Neural cell (in vitro differentiated cells): Measurements from ENCODE around the gene DIPK1C.

Experiments
- EP300 ChIP-seq: fragments of 450-650 bp; conservative IDR thresholded peaks from 2 replicates; pipeline ENCODE4 v1.6.1; 2014; ENCODE audit warnings: antibody characterized with exemption, mild to moderate bottlenecking, moderate library complexity; ENCODE audit not compliant: poor library complexity, severe bottlenecking
- TF ChIP-seq, protein P1 (sequence below): fragments of 450-650 bp; IDR thresholded peaks from 2 replicates; pipeline ENCODE4 v1.5.1; 2014; ENCODE audit warnings: antibody characterized with exemption, mild to moderate bottlenecking, moderate library complexity; ENCODE audit not compliant: poor library complexity, severe bottlenecking

GRCh38 chr18:74460825-74461224 is 3.7 kb upstream of the DIPK1C start:
- no peak for TF ChIP-seq EP300
- TF ChIP-seq, protein P1, sequence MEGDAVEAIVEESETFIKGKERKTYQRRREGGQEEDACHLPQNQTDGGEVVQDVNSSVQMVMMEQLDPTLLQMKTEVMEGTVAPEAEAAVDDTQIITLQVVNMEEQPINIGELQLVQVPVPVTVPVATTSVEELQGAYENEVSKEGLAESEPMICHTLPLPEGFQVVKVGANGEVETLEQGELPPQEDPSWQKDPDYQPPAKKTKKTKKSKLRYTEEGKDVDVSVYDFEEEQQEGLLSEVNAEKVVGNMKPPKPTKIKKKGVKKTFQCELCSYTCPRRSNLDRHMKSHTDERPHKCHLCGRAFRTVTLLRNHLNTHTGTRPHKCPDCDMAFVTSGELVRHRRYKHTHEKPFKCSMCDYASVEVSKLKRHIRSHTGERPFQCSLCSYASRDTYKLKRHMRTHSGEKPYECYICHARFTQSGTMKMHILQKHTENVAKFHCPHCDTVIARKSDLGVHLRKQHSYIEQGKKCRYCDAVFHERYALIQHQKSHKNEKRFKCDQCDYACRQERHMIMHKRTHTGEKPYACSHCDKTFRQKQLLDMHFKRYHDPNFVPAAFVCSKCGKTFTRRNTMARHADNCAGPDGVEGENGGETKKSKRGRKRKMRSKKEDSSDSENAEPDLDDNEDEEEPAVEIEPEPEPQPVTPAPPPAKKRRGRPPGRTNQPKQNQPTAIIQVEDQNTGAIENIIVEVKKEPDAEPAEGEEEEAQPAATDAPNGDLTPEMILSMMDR = no peak
